Liver (tissue), 9 donors: ENCODE measurements around the gene PPARA. TPM values are rescaled to one million over a fixed set of nuclear protein-coding genes. Genes with fewer than 3 reads are reported as not detected.

Source experiments
- DNase-seq: peaks from one replicate; pipeline ENCODE4 v3.0.0-alpha.2; 2017; ENCODE audit warnings: low spot score
- H3K27ac ChIP-seq, 2 donors: one replicate each; pipeline ENCODE4 v1.7.0; 2013; ENCODE audit warnings: inconsistent platforms in 2 of 2, low read length in 2 of 2, control low read depth in 1 of 2, low read depth in 1 of 2, mild to moderate bottlenecking in 1 of 2
- H3K27me3 ChIP-seq, 4 donors: one replicate each; pipeline versions ENCODE4 v1.6.1 to v1.7.0; 2013; ENCODE audit warnings: low read length in 3 of 4, inconsistent platforms in 1 of 4, mild to moderate bottlenecking in 1 of 4, moderate library complexity in 1 of 4; ENCODE audit not compliant: control insufficient read depth in 4 of 4, insufficient read depth in 4 of 4
- H3K36me3 ChIP-seq, 4 donors: one replicate each; pipeline versions ENCODE4 v1.6.1 to v1.7.0; 2013; ENCODE audit warnings: low read length in 3 of 4, mild to moderate bottlenecking in 3 of 4, low read depth in 1 of 4, moderate library complexity in 1 of 4; ENCODE audit not compliant: control insufficient read depth in 4 of 4, insufficient read depth in 3 of 4
- H3K4me1 ChIP-seq, 4 donors: one replicate each; pipeline versions ENCODE4 v1.6.1 to v1.7.0; 2013; ENCODE audit warnings: low read length in 3 of 4, mild to moderate bottlenecking in 3 of 4, moderate library complexity in 1 of 4; ENCODE audit not compliant: control insufficient read depth in 4 of 4, insufficient read depth in 4 of 4
- H3K4me3 ChIP-seq, 3 donors: one replicate each; pipeline versions ENCODE4 v1.6.1 to v1.7.0; 2013; ENCODE audit warnings: low read length in 3 of 3, control low read depth in 1 of 3, low read depth in 1 of 3, mild to moderate bottlenecking in 1 of 3
- H3K9ac ChIP-seq, 2 donors: one replicate each; pipeline ENCODE4 v1.7.0; 2013; ENCODE audit warnings: low read length in 2 of 2, mild to moderate bottlenecking in 2 of 2, moderate library complexity in 2 of 2, control low read depth in 1 of 2, low read depth in 1 of 2
- H3K9me3 ChIP-seq, 4 donors: one replicate each; pipeline versions ENCODE4 v1.6.1 to v1.7.0; 2013; ENCODE audit warnings: low read length in 3 of 4; ENCODE audit not compliant: control insufficient read depth in 4 of 4
- EGR1 ChIP-seq, 2 donors: IDR thresholded peaks; 2 replicates each; pipeline ENCODE4 v1.6.1; 2016 to 2018; ENCODE audit warnings: antibody characterized with exemption in 2 of 2, low read depth in 2 of 2
- FOXA1 ChIP-seq: IDR thresholded peaks from 2 replicates; pipeline ENCODE4 v1.6.1; 2016; ENCODE audit warnings: antibody characterized with exemption
- FOXA2 ChIP-seq: IDR thresholded peaks from 2 replicates; pipeline ENCODE4 v1.6.1; 2016; ENCODE audit warnings: antibody characterized with exemption
- GABPA ChIP-seq, 2 donors: IDR thresholded peaks in 1 of 2; conservative IDR thresholded peaks in 1 of 2; 2 replicates each; pipeline ENCODE4 v1.6.1; 2016; ENCODE audit warnings: antibody characterized with exemption in 2 of 2, mild to moderate bottlenecking in 1 of 2, moderate library complexity in 1 of 2
- HNF4A ChIP-seq, 2 donors: conservative IDR thresholded peaks; 2 replicates each; pipeline ENCODE4 v1.6.1; 2016; ENCODE audit warnings: antibody characterized with exemption in 2 of 2, mild to moderate bottlenecking in 2 of 2
- HNF4G ChIP-seq: IDR thresholded peaks from 2 replicates; pipeline ENCODE4 v1.6.1; 2016; ENCODE audit warnings: antibody characterized with exemption
- JUND ChIP-seq, 2 donors: IDR thresholded peaks; 2 replicates each; pipeline ENCODE4 v1.6.1; 2016; ENCODE audit warnings: antibody characterized with exemption in 2 of 2
- NR2F2 ChIP-seq: IDR thresholded peaks from 2 replicates; pipeline ENCODE4 v1.6.1; 2016; ENCODE audit warnings: antibody characterized with exemption
- RAD21 ChIP-seq, 2 donors: IDR thresholded peaks; 2 replicates each; pipeline ENCODE4 v1.6.1; 2016; ENCODE audit warnings: antibody characterized with exemption in 2 of 2, mild to moderate bottlenecking in 2 of 2
- REST ChIP-seq: IDR thresholded peaks from 2 replicates; pipeline ENCODE4 v1.6.1; 2016; ENCODE audit warnings: antibody characterized with exemption, mild to moderate bottlenecking
- RXRA ChIP-seq, 2 donors: IDR thresholded peaks; 2 replicates each; pipeline ENCODE4 v1.6.1; 2017 to 2018; ENCODE audit warnings: antibody characterized with exemption in 2 of 2, mild to moderate bottlenecking in 1 of 2
- SP1 ChIP-seq: IDR thresholded peaks from 2 replicates; pipeline ENCODE4 v1.6.1; 2018; ENCODE audit warnings: antibody characterized with exemption, mild to moderate bottlenecking
- TAF1 ChIP-seq: conservative IDR thresholded peaks from 2 replicates; pipeline ENCODE4 v1.6.1; 2016; ENCODE audit warnings: antibody characterized with exemption, mild to moderate bottlenecking
- YY1 ChIP-seq: IDR thresholded peaks from 2 replicates; pipeline ENCODE4 v1.6.1; 2016; ENCODE audit warnings: antibody characterized with exemption, mild to moderate bottlenecking
- ZBTB33 ChIP-seq: IDR thresholded peaks from 2 replicates; pipeline ENCODE4 v1.6.1; 2016; ENCODE audit warnings: antibody characterized with exemption
- WGBS: extraction: QIAGEN DNeasy Blood & Tissue Kit; methylation state at CpG from one replicate; pipeline ENCODE4 v1.1.7; 2013; 5-methylcytosine and 5-hydroxymethylcytosine counted together
- polyA plus RNA-seq, 2 donors: library from polyadenylated mRNA; stranded (reverse) in 1 of 2; unstranded in 1 of 2; fragments of 200-250 nt in 1 of 2; fragments of >200 nt in 1 of 2; fragmentation: Nextera tagmentation in 1 of 2; extraction: Ambion mirVana in 1 of 2; gene quantifications; one replicate each; pipeline versions ENCODE4 v1.2.1 to v1.2.3, GENCODE V29; 2013 to 2015
- total RNA-seq, 2 donors: library from RNA; depleted of rRNA; stranded (reverse); fragments of >200 nt; gene quantifications; one replicate each; pipeline ENCODE4 v1.2.3, GENCODE V29; 2014
- TF ChIP-seq, protein P1 (sequence below): IDR thresholded peaks from 2 replicates; pipeline ENCODE4 v1.6.1; 2016; ENCODE audit warnings: antibody characterized with exemption
- TF ChIP-seq, protein P2 (sequence below): IDR thresholded peaks from 2 replicates; pipeline ENCODE4 v1.6.1; 2016; ENCODE audit warnings: antibody characterized with exemption
- TF ChIP-seq, protein P3 (sequence below): fragments of 150-350 bp; IDR thresholded peaks from 2 replicates; pipeline ENCODE4 v1.5.1; 2017; ENCODE audit warnings: improper control_type of control experiment, low read depth, low read length; ENCODE audit not compliant: missing input control
- donor health status: healthy.
- donor health status: healthy.
- donor health status: healthy.
- donor health status: healthy.
- donor health status: healthy.

The PPARA gene
- total and polyA plus RNA-seq, 4 donors: 31.2 to 78.8 (median 41.3) TPM

DNA sequence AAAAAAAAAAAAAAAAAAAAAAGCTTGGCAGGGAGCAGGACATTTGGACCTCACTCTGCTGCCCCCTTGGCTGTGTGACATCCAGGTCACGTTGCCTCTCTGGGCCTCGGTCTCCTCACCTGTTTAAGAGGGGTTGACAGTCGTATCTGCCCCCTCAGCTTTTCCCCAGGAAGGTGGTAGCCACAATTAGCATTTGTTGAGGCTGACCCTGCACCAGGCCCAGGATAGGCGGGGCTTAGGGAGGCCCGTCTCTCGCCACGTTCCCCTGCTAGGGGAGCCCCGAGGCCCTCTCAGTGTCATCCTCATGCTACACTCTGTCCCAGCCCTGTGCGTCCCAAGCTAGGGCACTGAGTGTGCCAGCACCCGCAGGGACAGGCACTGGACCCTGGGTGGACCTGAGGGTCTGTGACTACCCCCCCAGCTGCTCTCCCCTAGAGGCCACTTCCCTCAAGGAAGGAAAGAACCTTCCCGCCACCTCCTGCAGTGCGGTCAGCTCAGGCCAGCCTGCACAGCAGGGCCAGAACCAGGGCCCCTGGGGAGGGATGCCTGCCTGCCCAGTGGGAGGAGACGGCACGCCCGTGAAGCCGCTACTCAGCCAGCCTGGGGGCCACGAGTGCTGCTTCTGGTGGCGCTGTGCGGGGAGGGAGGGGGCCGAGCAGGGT lies 38.5 kb upstream of the PPARA start:
- no peaks in the 10 kb centered on the region for H3K27me3 ChIP-seq
- 69% methylated on average over 20 of the region's 20 CpGs for WGBS
- TF ChIP-seq EGR1 (IDR thresholded peaks at IDR 0.05; ENCODE audit: low read depth in 2 of 2) (no peak), RXRA (IDR thresholded peaks at IDR 0.05) (no peak), ZBTB33 (no peak), HNF4A (conservative IDR thresholded peaks at IDR 0.05) (no peak), GABPA (IDR thresholded peaks at IDR 0.05 in 1 of 2, conservative IDR thresholded peaks at IDR 0.05 in 1 of 2) (no peak), FOXA1 (no peak), REST (no peak), NR2F2 (no peak), HNF4G (no peak)
- TF ChIP-seq, protein P1, sequence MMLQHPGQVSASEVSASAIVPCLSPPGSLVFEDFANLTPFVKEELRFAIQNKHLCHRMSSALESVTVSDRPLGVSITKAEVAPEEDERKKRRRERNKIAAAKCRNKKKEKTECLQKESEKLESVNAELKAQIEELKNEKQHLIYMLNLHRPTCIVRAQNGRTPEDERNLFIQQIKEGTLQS: no peak
- H3K27ac ChIP-seq: peak overlapping the region in 1 of 2 donors; percentile 14
- H3K9me3 ChIP-seq: no peaks in the 10 kb centered on the region
- peaks cover 23 to 73% (median 43%) of the 10 kb centered on the region in 4 donors for H3K4me1 ChIP-seq
- no peak overlapping the region for H3K9ac ChIP-seq
- peaks cover 0 to 7% (median 4%) of the 10 kb centered on the region in 4 donors for H3K36me3 ChIP-seq
- no peak overlapping the region for H3K4me3 ChIP-seq
- no peak for DNase-seq

DNA sequence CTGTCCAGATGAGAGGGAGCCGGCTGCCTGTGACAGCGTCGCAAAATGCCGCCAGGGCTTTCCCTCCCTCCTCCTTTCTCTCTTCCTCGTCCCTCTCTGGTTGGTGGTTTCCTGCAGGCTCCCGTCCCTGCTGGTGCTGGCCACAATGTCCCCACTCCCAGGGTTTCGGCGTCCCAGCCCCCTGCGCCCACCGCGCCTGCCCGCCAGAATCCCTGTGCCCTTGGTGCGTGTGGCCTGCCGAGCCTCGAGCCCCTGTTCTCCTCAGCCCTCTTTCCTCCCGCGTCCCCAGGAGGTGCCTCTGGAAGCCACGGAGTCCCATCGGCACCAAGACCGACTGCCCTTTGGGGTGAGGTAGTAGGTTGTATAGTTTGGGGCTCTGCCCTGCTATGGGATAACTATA lies 37.9 kb upstream of the PPARA start:
- no peak overlapping the region for H3K4me3 ChIP-seq
- H3K9me3 ChIP-seq: no peaks in the 10 kb centered on the region
- H3K27me3 ChIP-seq: no peaks in the 10 kb centered on the region
- DNase-seq: no peak
- no peak overlapping the region for H3K27ac ChIP-seq
- no peak overlapping the region for H3K9ac ChIP-seq
- peaks cover 20 to 69% (median 38%) of the 10 kb centered on the region in 4 donors for H3K4me1 ChIP-seq
- WGBS: 76% methylated on average over 20 of the region's 20 CpGs
- H3K36me3 ChIP-seq: peaks cover 0 to 7% (median 4%) of the 10 kb centered on the region in 4 donors
- TF ChIP-seq FOXA2 (no peak), NR2F2 (no peak), SP1 (no peak), JUND (IDR thresholded peaks at IDR 0.05) (no peak), HNF4A (conservative IDR thresholded peaks at IDR 0.05) (no peak), TAF1 (no peak), FOXA1 (no peak), RAD21 (IDR thresholded peaks at IDR 0.05) (no peak), YY1 (no peak), EGR1 (IDR thresholded peaks at IDR 0.05; ENCODE audit: low read depth in 2 of 2) (no peak), GABPA (IDR thresholded peaks at IDR 0.05 in 1 of 2, conservative IDR thresholded peaks at IDR 0.05 in 1 of 2) (no peak), REST (no peak)
- TF ChIP-seq, protein P2, sequence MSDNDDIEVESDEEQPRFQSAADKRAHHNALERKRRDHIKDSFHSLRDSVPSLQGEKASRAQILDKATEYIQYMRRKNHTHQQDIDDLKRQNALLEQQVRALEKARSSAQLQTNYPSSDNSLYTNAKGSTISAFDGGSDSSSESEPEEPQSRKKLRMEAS: no peak
- TF ChIP-seq, protein P1: no peak
- TF ChIP-seq, protein P3, sequence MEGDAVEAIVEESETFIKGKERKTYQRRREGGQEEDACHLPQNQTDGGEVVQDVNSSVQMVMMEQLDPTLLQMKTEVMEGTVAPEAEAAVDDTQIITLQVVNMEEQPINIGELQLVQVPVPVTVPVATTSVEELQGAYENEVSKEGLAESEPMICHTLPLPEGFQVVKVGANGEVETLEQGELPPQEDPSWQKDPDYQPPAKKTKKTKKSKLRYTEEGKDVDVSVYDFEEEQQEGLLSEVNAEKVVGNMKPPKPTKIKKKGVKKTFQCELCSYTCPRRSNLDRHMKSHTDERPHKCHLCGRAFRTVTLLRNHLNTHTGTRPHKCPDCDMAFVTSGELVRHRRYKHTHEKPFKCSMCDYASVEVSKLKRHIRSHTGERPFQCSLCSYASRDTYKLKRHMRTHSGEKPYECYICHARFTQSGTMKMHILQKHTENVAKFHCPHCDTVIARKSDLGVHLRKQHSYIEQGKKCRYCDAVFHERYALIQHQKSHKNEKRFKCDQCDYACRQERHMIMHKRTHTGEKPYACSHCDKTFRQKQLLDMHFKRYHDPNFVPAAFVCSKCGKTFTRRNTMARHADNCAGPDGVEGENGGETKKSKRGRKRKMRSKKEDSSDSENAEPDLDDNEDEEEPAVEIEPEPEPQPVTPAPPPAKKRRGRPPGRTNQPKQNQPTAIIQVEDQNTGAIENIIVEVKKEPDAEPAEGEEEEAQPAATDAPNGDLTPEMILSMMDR: no peak
